Measurements from ENCODE around the gene USP32.
"Not testable (repeated sequence)": the region's sequence is repeated elsewhere in the genome, so short reads cannot be mapped to it uniquely, and the experiment has no call there.

The USP32 gene

DNA sequence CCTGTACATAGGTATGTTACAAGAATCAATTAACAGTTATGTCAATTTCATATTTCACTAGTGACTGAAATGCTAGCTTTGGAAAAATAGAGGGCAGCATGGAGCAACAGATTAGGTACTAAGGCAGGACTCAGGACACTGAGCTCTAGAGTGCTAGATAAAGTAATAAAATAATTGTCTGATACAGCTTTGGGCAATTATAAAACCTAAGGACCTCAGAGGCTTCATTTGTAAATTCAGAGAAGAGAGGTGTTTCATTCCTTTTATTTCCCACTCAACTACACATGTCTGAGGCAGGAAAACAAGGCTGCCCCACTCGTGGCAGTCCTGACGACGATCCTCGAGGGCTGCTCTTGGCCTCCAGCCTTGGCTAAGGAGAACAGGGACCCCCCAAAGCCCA, 160.7 kb downstream of the USP32 start:
- TF ChIP-seq, protein P1, sequence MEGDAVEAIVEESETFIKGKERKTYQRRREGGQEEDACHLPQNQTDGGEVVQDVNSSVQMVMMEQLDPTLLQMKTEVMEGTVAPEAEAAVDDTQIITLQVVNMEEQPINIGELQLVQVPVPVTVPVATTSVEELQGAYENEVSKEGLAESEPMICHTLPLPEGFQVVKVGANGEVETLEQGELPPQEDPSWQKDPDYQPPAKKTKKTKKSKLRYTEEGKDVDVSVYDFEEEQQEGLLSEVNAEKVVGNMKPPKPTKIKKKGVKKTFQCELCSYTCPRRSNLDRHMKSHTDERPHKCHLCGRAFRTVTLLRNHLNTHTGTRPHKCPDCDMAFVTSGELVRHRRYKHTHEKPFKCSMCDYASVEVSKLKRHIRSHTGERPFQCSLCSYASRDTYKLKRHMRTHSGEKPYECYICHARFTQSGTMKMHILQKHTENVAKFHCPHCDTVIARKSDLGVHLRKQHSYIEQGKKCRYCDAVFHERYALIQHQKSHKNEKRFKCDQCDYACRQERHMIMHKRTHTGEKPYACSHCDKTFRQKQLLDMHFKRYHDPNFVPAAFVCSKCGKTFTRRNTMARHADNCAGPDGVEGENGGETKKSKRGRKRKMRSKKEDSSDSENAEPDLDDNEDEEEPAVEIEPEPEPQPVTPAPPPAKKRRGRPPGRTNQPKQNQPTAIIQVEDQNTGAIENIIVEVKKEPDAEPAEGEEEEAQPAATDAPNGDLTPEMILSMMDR (IDR thresholded peaks at IDR 0.05; ENCODE audit: borderline replicate concordance, control extremely low read depth, extremely low read depth, insufficient read depth, missing control alignments), result peak; percentile 33
- peak; percentile 27 for DNase-seq (ENCODE audit: low spot score)
- in situ Hi-C loops (cut with MboI; ENCODE audit: low sequenced_read_pairs, unreplicated experiment), result no loop called here

GRCh38 chr17:60230358-60230757, 161.6 kb downstream of the USP32 start:
- DNase-seq (ENCODE audit: low spot score), result no peak
- TF ChIP-seq, protein P1 (IDR thresholded peaks at IDR 0.05; ENCODE audit: borderline replicate concordance, control extremely low read depth, extremely low read depth, insufficient read depth, missing control alignments), result no peak
- in situ Hi-C loops (cut with MboI; ENCODE audit: low sequenced_read_pairs, unreplicated experiment), result no loop called here

DNA sequence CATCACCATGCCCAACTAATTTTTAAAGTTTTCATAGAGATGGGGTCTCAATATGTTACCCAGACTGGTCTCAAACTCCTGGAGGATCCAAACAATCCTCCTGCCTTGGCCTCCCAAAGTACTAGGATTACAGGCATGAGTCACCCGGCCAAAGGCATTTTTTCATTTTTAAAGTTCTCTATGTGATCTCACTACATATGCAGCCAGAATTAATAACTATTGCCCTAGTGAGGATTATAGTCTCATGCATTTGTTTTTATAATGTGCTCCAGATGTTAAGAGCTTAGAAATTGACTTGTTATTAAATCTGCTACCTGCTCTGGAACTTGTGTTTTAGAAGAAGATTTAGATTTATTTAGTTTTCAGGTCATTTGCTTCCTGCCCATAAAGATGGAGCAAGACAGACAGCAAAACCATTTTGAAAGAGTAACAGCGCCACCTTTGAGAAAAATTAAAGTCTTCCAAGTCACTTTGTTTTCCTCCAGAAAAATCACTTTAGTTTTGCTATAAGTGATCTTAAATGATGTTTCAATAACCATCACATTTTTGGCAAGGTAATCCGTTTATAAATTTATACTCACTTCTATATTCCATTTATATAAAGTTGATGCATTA, 162.6 kb downstream of the USP32 start:
- in situ Hi-C loops (cut with MboI; ENCODE audit: low sequenced_read_pairs, unreplicated experiment), result no loop called here
- DNase-seq (ENCODE audit: low spot score), result no peak
- TF ChIP-seq, protein P1 (IDR thresholded peaks at IDR 0.05; ENCODE audit: borderline replicate concordance, control extremely low read depth, extremely low read depth, insufficient read depth, missing control alignments), result no peak

DNA sequence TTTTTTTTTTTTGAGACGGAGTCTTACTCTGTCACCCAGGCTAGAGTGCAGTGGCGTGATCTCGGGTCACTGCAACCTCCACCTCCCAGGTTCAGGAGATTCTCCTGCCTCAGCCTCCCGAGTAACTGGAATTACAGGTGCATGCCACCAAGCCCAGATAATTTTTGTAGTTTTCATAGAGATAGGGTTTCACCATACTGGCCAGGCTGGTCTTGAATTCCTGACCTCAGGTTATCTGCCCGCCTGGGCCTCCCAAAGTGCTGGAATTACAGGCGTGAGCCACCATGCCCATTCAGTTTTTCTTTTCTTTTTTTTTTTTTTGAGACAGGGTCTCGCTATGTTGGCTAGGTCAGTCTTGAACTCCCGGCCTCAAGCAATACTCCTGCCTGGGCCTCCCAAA, 164.7 kb downstream of the USP32 start:
- in situ Hi-C loops (cut with MboI; ENCODE audit: low sequenced_read_pairs, unreplicated experiment), result not testable (repeated sequence)

GRCh38 chr17:60224064-60224463, 167.9 kb downstream of the USP32 start:
- TF ChIP-seq, protein P1 (IDR thresholded peaks at IDR 0.05; ENCODE audit: borderline replicate concordance, control extremely low read depth, extremely low read depth, insufficient read depth, missing control alignments), result no peak
- in situ Hi-C loops (cut with MboI; ENCODE audit: low sequenced_read_pairs, unreplicated experiment), result no loop called here
- no peak for DNase-seq (ENCODE audit: low spot score)

More for the DNA sequence above, 164.7 kb downstream of the USP32 start:
- not testable (repeated sequence) for DNase-seq (ENCODE audit: low spot score)

DNA sequence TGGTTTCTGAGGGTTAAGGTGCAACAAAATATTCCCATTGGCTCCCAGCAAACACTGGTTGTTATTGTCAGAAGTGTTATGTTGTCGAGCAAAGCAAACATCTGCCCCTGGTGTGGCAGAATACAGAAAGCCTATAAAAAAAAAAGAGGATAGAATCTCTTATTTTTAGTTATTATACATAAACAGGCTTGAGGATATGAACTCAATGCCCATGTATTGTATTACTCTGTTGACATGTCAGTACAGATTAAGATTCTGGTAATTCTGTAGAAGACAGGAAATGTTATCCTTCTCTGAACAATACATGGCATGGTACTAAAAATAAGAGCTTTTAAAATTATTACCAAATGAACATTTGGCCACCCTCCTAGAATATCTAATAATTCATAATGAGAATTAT, 168.5 kb downstream of the USP32 start:
- TF ChIP-seq, protein P1 (IDR thresholded peaks at IDR 0.05; ENCODE audit: borderline replicate concordance, control extremely low read depth, extremely low read depth, insufficient read depth, missing control alignments), result no peak
- DNase-seq (ENCODE audit: low spot score), result no peak
- in situ Hi-C loops (cut with MboI; ENCODE audit: low sequenced_read_pairs, unreplicated experiment), result no loop called here

DNA sequence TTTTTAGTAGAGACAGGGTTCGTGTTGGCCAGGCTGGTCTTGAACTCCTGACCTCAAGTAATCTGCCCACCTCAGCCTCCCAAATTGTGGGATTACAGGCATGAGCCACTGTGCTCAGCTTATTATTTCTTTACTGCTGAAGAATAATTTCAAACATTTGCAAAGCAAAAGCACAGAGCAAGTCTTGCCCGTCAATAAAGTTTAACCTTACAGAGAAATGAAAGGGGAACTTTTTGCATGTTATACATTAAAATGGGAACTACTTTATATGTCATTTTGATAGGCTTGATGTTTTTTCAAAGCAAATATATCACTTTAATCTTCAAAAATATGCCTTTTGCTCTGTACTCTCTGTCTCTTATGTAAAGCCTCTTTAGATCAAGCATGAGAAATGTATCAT, 173.2 kb downstream of the USP32 start:
- DNase-seq (ENCODE audit: low spot score); in situ Hi-C loops (cut with MboI; ENCODE audit: low sequenced_read_pairs, unreplicated experiment): not testable (repeated sequence)

DNA sequence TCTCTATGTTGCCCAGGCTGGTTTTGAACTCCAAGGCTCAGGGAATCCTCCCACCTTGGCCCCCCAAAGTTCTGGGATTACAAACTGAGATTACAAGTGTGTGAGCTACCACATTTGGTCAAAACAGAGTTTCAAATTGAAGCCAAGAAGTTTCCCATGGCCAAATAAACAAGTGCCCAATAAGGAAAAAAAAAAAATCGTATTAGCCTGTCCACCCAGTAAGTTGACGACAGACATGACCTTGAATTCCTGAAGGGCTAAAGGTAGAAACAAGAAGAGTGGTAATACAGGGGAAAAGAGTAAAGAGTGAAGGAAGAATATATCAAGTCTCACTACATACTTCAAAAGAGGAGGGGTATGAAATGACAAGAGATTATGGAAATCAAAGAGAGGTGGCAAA, 176.0 kb downstream of the USP32 start:
- not testable (repeated sequence) for DNase-seq (ENCODE audit: low spot score)

DNA sequence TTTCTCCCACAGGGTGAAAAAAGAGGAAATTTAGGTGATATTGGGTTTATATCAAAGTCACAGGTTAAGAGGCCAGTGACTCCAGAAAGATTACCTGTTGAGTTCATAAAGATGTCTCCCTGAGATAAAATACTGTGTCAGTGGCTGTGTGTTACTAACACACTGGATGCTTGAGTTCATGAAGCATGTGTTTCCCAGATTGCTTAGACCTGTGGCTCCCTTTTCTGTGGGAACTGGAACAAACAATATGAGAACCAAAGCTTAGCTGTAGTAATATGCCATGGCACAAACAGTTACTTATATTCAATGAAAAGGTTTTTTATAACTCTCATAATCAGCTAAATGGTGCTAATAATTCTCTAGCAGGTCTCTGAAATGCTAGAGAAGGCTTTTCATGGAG, 180.7 kb downstream of the USP32 start:
- DNase-seq (ENCODE audit: low spot score); in situ Hi-C loops (cut with MboI; ENCODE audit: low sequenced_read_pairs, unreplicated experiment): not testable (repeated sequence)

More for the DNA sequence above, 176.0 kb downstream of the USP32 start:
- in situ Hi-C loops (cut with MboI; ENCODE audit: low sequenced_read_pairs, unreplicated experiment), result not testable (repeated sequence)

DNA sequence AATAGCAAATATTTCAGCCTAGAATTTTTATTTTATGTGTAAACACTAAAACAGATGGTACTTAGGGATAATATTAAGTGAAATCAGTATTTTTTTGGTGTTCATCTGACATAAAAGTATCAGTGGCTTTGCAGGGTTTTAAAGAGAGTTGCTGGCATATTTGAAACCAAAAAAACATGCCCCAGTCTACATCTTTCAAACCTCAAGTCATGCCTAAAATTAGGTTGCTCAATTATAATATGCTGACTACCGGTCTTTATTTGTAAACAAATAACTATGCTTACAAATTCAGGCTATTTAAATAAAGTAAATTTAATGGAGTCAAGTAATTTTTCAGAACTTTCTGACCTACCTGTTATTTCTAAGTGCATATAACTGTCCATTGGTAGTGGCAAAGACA, 183.6 kb downstream of the USP32 start:
- in situ Hi-C loops (cut with MboI; ENCODE audit: low sequenced_read_pairs, unreplicated experiment); DNase-seq (ENCODE audit: low spot score): not testable (repeated sequence)

GRCh38 chr17:60205782-60206181, 186.2 kb downstream of the USP32 start:
- in situ Hi-C loops (cut with MboI; ENCODE audit: low sequenced_read_pairs, unreplicated experiment); DNase-seq (ENCODE audit: low spot score): not testable (repeated sequence)

DNA sequence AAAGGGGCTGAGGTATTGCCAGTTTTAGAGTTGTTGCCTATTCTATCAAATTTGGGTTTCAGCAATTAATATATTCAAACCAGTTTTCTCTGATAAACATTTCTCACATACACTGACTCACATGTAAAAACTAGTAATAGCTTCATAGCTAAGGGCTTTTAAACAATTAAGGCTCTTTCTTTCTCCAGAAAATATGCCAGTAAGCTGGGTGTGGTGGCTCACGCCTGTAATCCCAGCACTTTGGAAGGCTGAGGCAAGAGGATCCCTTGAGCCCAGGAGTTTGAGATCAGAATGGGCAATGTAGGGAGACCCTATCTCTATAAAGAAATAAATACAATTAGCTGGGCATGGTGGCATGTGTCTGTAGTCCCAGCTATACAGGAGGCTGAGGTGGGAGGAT, 193.3 kb downstream of the USP32 start:
- DNase-seq (ENCODE audit: low spot score); in situ Hi-C loops (cut with MboI; ENCODE audit: low sequenced_read_pairs, unreplicated experiment): not testable (repeated sequence)

DNA sequence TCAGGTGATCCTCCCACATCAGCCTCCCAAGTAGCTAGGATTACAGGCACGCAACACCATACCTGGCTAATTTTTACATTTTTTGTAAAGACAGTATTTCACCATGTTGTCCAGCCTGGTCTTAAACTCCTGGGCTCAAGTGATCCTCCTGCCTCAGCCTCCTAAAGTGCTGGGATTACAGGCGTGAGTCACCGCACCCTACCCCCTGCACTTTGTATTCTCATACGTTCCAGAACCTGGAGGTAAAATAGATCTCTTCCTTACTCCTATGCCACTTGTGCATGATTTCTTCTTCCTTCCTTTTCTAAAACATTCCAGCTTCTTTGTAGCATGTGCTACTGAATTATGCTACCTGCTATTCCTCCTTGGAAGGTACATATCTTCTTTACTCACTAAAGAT, 197.8 kb downstream of the USP32 start:
- DNase-seq (ENCODE audit: low spot score); in situ Hi-C loops (cut with MboI; ENCODE audit: low sequenced_read_pairs, unreplicated experiment): not testable (repeated sequence)

Data from GM13976 (cell line).